OCI-LY1 (cell line): ENCODE data around the gene TIMM22.
"Not testable (repeated sequence)": the region's sequence is repeated elsewhere in the genome, so short reads cannot be mapped to it uniquely, and the experiment has no call there.

ENCODE experiments used
- H2AFZ ChIP-seq: fragments of 200-600 bp; sonication (generic), shearing (Covaris generic); 2 replicates; pipeline ENCODE4 v1.6.0; 2014; ENCODE audit warnings: antibody characterized with exemption, mild to moderate bottlenecking, low read length
- H3F3A ChIP-seq: fragments of 200-600 bp; sonication (generic), shearing (Covaris generic); 2 replicates; pipeline ENCODE4 v1.6.0; 2014; ENCODE audit warnings: mild to moderate bottlenecking, antibody characterized with exemption, low read length, moderate library complexity; ENCODE audit not compliant: insufficient read depth
- H3K27ac ChIP-seq: fragments of 200-600 bp; sonication (generic); 2 replicates; pipeline ENCODE4 v1.5.1; 2014; ENCODE audit warnings: low read length, mixed run types, mild to moderate bottlenecking, low read depth; ENCODE audit not compliant: poor library complexity, severe bottlenecking
- H3K27me3 ChIP-seq: fragments of 200-600 bp; sonication (generic); 2 replicates; pipeline ENCODE4 v1.6.0; 2014; ENCODE audit warnings: antibody characterized with exemption, mild to moderate bottlenecking, low read length, moderate library complexity; ENCODE audit not compliant: insufficient read depth
- H3K36me3 ChIP-seq: fragments of 200-600 bp; sonication (generic); 2 replicates; pipeline ENCODE4 v1.6.1; 2014; ENCODE audit warnings: mild to moderate bottlenecking, antibody characterized with exemption, low read length, moderate library complexity, mixed read lengths; ENCODE audit not compliant: insufficient read depth
- H3K4me1 ChIP-seq: fragments of 200-600 bp; sonication (generic); 2 replicates; pipeline ENCODE4 v1.5.1; 2014; ENCODE audit warnings: mild to moderate bottlenecking, low read length, moderate library complexity; ENCODE audit not compliant: insufficient read depth, severe bottlenecking
- H3K4me2 ChIP-seq: fragments of 200-600 bp; sonication (generic), shearing (Covaris generic); 2 replicates; pipeline ENCODE4 v1.6.1; 2014; ENCODE audit warnings: low read length
- H3K4me3 ChIP-seq: fragments of 200-600 bp; sonication (generic); 2 replicates; pipeline ENCODE4 v1.5.1; 2014; ENCODE audit warnings: low read length, low read depth, mild to moderate bottlenecking, mixed read lengths; ENCODE audit not compliant: poor library complexity, severe bottlenecking
- H3K79me2 ChIP-seq: fragments of 200-600 bp; shearing (Covaris generic); 2 replicates; pipeline ENCODE4 v1.6.1; 2016; ENCODE audit warnings: mixed run types, low read length, mixed read lengths; ENCODE audit not compliant: insufficient read depth
- H3K9ac ChIP-seq: fragments of 200-600 bp; sonication (generic), shearing (Covaris generic); 2 replicates; pipeline ENCODE4 v1.6.1; 2014; ENCODE audit warnings: mild to moderate bottlenecking, low read length, mixed read lengths
- H3K9me2 ChIP-seq: fragments of 200-600 bp; sonication (generic), shearing (Covaris generic); 2 replicates; pipeline ENCODE4 v1.6.1; 2014; ENCODE audit warnings: low read depth, mild to moderate bottlenecking, low read length, mixed read lengths
- H3K9me3 ChIP-seq: fragments of 200-600 bp; shearing (Covaris generic); 2 replicates; pipeline ENCODE4 v1.6.1; 2014; ENCODE audit warnings: low read length, mixed read lengths
- H4K20me1 ChIP-seq: fragments of 200-600 bp; sonication (generic), shearing (Covaris generic); 2 replicates; pipeline ENCODE4 v1.6.0; 2016; ENCODE audit warnings: mild to moderate bottlenecking, low read length; ENCODE audit not compliant: insufficient read depth
- CTCF ChIP-seq: fragments of 200-600 bp; sonication (generic), shearing (Covaris generic); IDR thresholded peaks from 2 replicates; pipeline ENCODE4 v1.5.1; 2017; ENCODE audit warnings: mild to moderate bottlenecking, antibody characterized with exemption, low read length, moderate library complexity, mixed read lengths
- EZH2 ChIP-seq: fragments of 200-600 bp; sonication (generic), shearing (Covaris generic); IDR thresholded peaks from 2 replicates; pipeline ENCODE4 v1.8.0; 2017; ENCODE audit warnings: borderline replicate concordance, mixed run types, mild to moderate bottlenecking, antibody characterized with exemption, low read length, moderate library complexity, mixed read lengths

Gene TIMM22

DNA sequence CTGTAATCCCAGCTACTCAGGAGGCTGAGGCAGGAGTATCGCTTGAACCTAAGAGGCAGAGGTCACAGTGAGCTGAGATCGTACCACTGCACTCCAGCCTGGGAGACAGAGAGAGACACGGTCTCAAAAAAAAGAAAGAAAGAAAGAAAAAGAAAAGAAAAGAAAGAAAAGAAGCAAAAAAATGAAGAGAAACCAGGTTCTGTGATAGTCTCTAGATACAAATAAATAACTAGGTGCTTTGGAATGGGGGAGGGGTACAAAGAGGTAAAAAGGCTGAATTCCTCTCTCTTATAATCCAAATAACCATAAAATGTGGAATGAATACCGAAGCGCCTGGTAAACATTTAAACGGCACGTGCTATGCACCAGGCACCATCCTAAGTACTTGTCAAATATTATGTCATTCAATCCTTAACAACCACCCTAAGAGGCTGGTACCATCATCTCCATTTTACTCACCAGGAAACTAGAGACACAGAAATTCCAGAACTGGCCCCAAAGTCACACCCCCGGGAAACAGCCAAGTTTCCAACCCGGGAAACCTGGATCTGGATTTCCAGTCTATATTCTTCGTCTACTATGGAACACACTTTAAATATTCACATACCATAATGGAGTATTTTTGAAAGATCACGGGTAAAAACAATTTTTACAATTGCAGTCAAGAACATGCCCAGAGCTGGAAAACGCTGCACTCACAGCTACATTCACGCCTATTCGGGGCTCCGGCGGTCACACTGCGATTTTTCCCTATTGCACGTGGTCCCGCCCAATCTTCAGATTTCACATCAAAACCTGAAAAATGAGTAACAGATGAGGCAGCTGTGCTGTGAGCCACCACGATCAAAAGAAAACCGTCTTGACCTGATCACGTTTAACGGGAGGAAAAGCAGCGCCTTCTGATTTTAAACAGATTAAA, 27.9 kb upstream of the TIMM22 start:
- no peaks in the 10 kb centered on the region for H3K9me2 ChIP-seq
- no peak overlapping the region for H3K9ac ChIP-seq
- no peaks in the 10 kb centered on the region for H4K20me1 ChIP-seq
- no peak overlapping the region for H2AFZ ChIP-seq
- H3K4me1 ChIP-seq: no peaks in the 10 kb centered on the region
- H3F3A ChIP-seq: no peaks in the 10 kb centered on the region
- H3K4me3 ChIP-seq: no peak overlapping the region
- H3K36me3 ChIP-seq: no peaks in the 10 kb centered on the region
- H3K79me2 ChIP-seq: no peaks in the 10 kb centered on the region
- TF ChIP-seq CTCF: no peak
- no peaks in the 10 kb centered on the region; the same call in 1 of the 2 replicates for H3K27me3 ChIP-seq
- no peak overlapping the region for H3K27ac ChIP-seq
- H3K4me2 ChIP-seq: no peak overlapping the region
- no peaks in the 10 kb centered on the region for H3K9me3 ChIP-seq

GRCh38 chr17:969811-970355, 27.0 kb upstream of the TIMM22 start:
- Histone ChIP-seq H3K27me3 (no peaks in the 10 kb centered on the region; the same call in 1 of the 2 replicates), H3F3A (no peaks in the 10 kb centered on the region), H3K9me2 (no peaks in the 10 kb centered on the region), H3K36me3 (no peaks in the 10 kb centered on the region), H3K27ac (no peak overlapping the region), H3K9ac (no peak overlapping the region), H3K79me2 (no peaks in the 10 kb centered on the region), H3K4me1 (no peaks in the 10 kb centered on the region), H3K4me3 (no peak overlapping the region), H2AFZ (no peak overlapping the region), H3K9me3 (no peaks in the 10 kb centered on the region), H4K20me1 (no peaks in the 10 kb centered on the region), H3K4me2 (no peak overlapping the region)
- TF ChIP-seq EZH2 (no peak), CTCF (no peak)

- Histone ChIP-seq H3K27me3 (no peaks in the 10 kb centered on the region; the same call in 1 of the 2 replicates), H3K9ac (no peak overlapping the region), H3K9me2 (no peaks in the 10 kb centered on the region), H3K79me2 (no peaks in the 10 kb centered on the region), H3K9me3 (no peaks in the 10 kb centered on the region), H4K20me1 (no peaks in the 10 kb centered on the region), H3K36me3 (no peaks in the 10 kb centered on the region), H3K27ac (no peak overlapping the region), H3F3A (no peaks in the 10 kb centered on the region), H3K4me1 (no peaks in the 10 kb centered on the region), H3K4me3 (no peak overlapping the region), H3K4me2 (no peak overlapping the region), H2AFZ (no peak overlapping the region)
- TF ChIP-seq EZH2: no peak
- no peak for TF ChIP-seq CTCF
These were observed 26.6 kb upstream of the TIMM22 start for GRCh38 chr17:970364-970763.

DNA sequence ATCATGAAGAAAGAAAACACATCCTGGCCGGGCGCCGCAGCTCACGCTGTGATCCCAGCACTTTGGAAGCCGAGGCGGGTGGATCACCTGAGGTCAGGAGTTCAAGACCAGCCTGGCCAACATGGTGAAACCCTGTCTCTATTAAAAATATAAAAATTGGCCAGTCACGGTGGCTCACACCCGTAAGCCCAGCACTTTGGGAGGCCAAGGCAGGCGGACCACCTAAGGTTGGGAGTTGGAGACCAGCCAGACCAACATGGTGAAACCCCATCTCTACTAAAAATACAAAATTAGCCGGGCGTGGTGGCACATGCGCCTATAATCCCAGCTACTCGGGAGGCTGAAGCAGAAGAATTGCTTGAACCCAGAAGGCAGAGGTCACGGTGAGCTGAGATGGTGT, 25.1 kb upstream of the TIMM22 start:
- not testable (repeated sequence) for H3K4me2 ChIP-seq, H3K27me3 ChIP-seq, H3K27ac ChIP-seq, H3K79me2 ChIP-seq, H3K9me2 ChIP-seq, H3K4me1 ChIP-seq, H3K4me3 ChIP-seq, H2AFZ ChIP-seq, H4K20me1 ChIP-seq, H3K9ac ChIP-seq, H3K9me3 ChIP-seq, H3F3A ChIP-seq, H3K36me3 ChIP-seq
